ENCODE results near the gene HLCS. TPM values are rescaled to one million over a fixed set of nuclear protein-coding genes. Genes with fewer than 3 reads are reported as not detected.

HLCS gene
- total and polyA plus RNA-seq, 2 of the 8 experiments (the other 6 are each of a cell fraction or from before 2014, with no cell fraction given): 4.7 to 12.2 TPM

- no peak for TF ChIP-seq E2F6 (IDR thresholded peaks at IDR 0.05)
- TF ChIP-seq TAF7 (optimal IDR thresholded peaks at IDR 0.05; ENCODE audit: borderline replicate concordance, low read depth, low read length): no peak
- no peak for TF ChIP-seq MAFK (IDR thresholded peaks at IDR 0.05; ENCODE audit: low read depth, low read length)
- no peak for TF ChIP-seq CHD7 (IDR thresholded peaks at IDR 0.05; ENCODE audit: insufficient replicate concordance, low read length)
- TF ChIP-seq ZNF274 (IDR thresholded peaks at IDR 0.05; ENCODE audit: borderline replicate concordance, extremely low read depth, low read length): no peak
- TF ChIP-seq SRF (IDR thresholded peaks at IDR 0.05; ENCODE audit: low read depth, low read length): no peak
These were observed 77.1 kb downstream of the HLCS start (continued) for GRCh38 chr21:36889401-36889800.

All from H1 (cell line).